Measurements from ENCODE around the gene BRSK2. TPM values are rescaled to one million over a fixed set of nuclear protein-coding genes. Genes with fewer than 3 reads are reported as not detected.
A peak's percentile ranks its signal among the peaks of the same experiment; 100 is the strongest.

BRSK2 gene
- total and polyA plus RNA-seq, 9 of the 15 experiments (the other 6 are each of a cell fraction or from before 2014, with no cell fraction given): 0.06 to 0.52 (median 0.18) TPM; not detected in 5

DNA sequence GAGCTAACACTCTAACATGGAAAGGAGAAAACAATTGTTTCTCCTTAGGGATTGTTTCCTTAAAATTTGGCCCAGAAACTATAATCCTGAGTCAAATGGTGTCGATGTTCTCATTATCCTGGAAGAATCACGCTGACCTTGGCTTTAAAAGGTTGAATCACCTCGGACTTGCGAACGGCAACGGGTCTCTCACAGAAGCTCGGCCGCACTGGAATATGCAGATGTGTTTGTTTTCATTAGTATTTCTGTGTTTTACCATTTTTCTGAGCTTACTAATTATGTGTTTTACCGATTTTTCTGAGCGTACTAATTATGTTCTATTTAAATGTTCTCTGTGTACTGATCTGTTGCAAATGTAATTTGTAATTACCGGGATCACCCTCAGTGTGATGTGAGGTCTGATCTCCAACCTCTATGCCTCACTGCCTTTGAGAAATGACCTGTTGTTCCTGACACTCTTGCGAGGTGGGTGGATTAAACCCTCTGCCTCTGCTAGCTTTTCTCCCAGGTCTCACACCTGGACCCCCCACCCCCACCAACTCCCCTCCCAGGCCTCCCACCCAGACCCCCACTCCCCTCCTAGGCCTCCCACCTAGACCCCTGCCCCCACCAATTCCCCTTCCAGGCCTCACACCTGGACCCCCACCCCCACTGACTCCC, 38.3 kb upstream of the BRSK2 start (continued):
- TF ChIP-seq, protein P1, sequence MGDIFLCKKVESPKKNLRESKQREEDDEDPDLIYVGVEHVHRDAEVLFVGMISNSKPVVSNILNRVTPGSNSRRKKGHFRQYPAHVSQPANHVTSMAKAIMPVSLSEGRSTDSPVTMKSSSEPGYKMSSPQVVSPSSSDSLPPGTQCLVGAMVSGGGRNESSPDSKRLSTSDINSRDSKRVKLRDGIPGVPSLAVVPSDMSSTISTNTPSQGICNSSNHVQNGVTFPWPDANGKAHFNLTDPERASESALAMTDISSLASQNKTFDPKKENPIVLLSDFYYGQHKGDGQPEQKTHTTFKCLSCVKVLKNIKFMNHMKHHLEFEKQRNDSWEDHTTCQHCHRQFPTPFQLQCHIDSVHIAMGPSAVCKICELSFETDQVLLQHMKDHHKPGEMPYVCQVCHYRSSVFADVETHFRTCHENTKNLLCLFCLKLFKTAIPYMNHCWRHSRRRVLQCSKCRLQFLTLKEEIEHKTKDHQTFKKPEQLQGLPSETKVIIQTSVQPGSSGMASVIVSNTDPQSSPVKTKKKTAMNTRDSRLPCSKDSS (IDR thresholded peaks at IDR 0.05; ENCODE audit: low read depth, partially characterized antibody): no peak
- TF ChIP-seq PHF21A (IDR thresholded peaks at IDR 0.05; ENCODE audit: borderline replicate concordance, low read depth): no peak
- TF ChIP-seq, protein P2, sequence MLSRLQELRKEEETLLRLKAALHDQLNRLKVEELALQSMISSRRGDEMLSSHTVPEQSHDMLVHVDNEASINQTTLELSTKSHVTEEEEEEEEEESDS (CRISPR knock-in tag; IDR thresholded peaks at IDR 0.05): peak; percentile 91
- TF ChIP-seq ZBTB7A (IDR thresholded peaks at IDR 0.05; ENCODE audit: borderline replicate concordance, control insufficient read depth, low read depth, low read length): peak; percentile 92
- TF ChIP-seq, protein P3, sequence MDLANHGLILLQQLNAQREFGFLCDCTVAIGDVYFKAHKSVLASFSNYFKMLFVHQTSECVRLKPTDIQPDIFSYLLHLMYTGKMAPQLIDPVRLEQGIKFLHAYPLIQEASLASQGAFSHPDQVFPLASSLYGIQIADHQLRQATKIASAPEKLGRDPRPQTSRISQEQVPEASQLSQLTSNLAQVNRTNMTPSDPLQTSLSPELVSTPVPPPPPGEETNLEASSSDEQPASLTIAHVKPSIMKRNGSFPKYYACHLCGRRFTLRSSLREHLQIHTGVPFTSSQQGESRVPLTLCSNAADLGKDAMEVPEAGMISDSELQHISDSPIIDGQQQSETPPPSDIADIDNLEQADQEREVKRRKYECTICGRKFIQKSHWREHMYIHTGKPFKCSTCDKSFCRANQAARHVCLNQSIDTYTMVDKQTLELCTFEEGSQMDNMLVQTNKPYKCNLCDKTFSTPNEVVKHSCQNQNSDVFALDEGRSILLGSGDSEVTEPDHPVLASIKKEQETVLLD (IDR thresholded peaks at IDR 0.05): no peak
- TF ChIP-seq MCM2 (IDR thresholded peaks at IDR 0.05; ENCODE audit: low read depth): no peak
- TF ChIP-seq ARHGAP35 (IDR thresholded peaks at IDR 0.05; ENCODE audit: partially characterized antibody): peak; percentile 30
- TF ChIP-seq, protein P4, sequence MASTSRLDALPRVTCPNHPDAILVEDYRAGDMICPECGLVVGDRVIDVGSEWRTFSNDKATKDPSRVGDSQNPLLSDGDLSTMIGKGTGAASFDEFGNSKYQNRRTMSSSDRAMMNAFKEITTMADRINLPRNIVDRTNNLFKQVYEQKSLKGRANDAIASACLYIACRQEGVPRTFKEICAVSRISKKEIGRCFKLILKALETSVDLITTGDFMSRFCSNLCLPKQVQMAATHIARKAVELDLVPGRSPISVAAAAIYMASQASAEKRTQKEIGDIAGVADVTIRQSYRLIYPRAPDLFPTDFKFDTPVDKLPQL (IDR thresholded peaks at IDR 0.05; ENCODE audit: extremely low read depth, insufficient read length): peak; percentile 97
- no peak for TF ChIP-seq SMARCA5 (IDR thresholded peaks at IDR 0.05)
- TF ChIP-seq NR2C1 (IDR thresholded peaks at IDR 0.05): no peak
- no peak for TF ChIP-seq NR2C1 (tag; IDR thresholded peaks at IDR 0.05)
- no peak for TF ChIP-seq HDGF (IDR thresholded peaks at IDR 0.05)
- no peak for TF ChIP-seq RAD21 (CRISPR knock-in tag; conservative IDR thresholded peaks at IDR 0.05 in 1 of 2, IDR thresholded peaks at IDR 0.05 in 1 of 2)
- TF ChIP-seq, protein P5, sequence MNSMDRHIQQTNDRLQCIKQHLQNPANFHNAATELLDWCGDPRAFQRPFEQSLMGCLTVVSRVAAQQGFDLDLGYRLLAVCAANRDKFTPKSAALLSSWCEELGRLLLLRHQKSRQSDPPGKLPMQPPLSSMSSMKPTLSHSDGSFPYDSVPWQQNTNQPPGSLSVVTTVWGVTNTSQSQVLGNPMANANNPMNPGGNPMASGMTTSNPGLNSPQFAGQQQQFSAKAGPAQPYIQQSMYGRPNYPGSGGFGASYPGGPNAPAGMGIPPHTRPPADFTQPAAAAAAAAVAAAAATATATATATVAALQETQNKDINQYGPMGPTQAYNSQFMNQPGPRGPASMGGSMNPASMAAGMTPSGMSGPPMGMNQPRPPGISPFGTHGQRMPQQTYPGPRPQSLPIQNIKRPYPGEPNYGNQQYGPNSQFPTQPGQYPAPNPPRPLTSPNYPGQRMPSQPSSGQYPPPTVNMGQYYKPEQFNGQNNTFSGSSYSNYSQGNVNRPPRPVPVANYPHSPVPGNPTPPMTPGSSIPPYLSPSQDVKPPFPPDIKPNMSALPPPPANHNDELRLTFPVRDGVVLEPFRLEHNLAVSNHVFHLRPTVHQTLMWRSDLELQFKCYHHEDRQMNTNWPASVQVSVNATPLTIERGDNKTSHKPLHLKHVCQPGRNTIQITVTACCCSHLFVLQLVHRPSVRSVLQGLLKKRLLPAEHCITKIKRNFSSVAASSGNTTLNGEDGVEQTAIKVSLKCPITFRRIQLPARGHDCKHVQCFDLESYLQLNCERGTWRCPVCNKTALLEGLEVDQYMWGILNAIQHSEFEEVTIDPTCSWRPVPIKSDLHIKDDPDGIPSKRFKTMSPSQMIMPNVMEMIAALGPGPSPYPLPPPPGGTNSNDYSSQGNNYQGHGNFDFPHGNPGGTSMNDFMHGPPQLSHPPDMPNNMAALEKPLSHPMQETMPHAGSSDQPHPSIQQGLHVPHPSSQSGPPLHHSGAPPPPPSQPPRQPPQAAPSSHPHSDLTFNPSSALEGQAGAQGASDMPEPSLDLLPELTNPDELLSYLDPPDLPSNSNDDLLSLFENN (IDR thresholded peaks at IDR 0.05; ENCODE audit: low read depth in 2 of 2, low read length in 2 of 2): peak in 1 of 2 experiments; percentile 91; a peak in 2 of 4 replicates
- TF ChIP-seq CXXC5 (CRISPR knock-in tag; IDR thresholded peaks at IDR 0.05): peak; percentile 59
- TF ChIP-seq, protein P6, sequence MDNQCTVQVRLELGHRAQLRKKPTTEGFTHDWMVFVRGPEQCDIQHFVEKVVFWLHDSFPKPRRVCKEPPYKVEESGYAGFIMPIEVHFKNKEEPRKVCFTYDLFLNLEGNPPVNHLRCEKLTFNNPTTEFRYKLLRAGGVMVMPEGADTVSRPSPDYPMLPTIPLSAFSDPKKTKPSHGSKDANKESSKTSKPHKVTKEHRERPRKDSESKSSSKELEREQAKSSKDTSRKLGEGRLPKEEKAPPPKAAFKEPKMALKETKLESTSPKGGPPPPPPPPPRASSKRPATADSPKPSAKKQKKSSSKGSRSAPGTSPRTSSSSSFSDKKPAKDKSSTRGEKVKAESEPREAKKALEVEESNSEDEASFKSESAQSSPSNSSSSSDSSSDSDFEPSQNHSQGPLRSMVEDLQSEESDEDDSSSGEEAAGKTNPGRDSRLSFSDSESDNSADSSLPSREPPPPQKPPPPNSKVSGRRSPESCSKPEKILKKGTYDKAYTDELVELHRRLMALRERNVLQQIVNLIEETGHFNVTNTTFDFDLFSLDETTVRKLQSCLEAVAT (IDR thresholded peaks at IDR 0.05): no peak

Data from K562 (cell line).